HG03571 (cell line): ENCODE data around the gene HEXB.
A peak's percentile ranks its signal among the peaks of the same experiment; 100 is the strongest.

Experiments used
- ATAC-seq: cut with Tn5 transposase; IDR thresholded peaks from one replicate; pipeline ENCODE4 v1.9.1; 2021; ENCODE audit not compliant: unreplicated experiment

Gene HEXB

DNA sequence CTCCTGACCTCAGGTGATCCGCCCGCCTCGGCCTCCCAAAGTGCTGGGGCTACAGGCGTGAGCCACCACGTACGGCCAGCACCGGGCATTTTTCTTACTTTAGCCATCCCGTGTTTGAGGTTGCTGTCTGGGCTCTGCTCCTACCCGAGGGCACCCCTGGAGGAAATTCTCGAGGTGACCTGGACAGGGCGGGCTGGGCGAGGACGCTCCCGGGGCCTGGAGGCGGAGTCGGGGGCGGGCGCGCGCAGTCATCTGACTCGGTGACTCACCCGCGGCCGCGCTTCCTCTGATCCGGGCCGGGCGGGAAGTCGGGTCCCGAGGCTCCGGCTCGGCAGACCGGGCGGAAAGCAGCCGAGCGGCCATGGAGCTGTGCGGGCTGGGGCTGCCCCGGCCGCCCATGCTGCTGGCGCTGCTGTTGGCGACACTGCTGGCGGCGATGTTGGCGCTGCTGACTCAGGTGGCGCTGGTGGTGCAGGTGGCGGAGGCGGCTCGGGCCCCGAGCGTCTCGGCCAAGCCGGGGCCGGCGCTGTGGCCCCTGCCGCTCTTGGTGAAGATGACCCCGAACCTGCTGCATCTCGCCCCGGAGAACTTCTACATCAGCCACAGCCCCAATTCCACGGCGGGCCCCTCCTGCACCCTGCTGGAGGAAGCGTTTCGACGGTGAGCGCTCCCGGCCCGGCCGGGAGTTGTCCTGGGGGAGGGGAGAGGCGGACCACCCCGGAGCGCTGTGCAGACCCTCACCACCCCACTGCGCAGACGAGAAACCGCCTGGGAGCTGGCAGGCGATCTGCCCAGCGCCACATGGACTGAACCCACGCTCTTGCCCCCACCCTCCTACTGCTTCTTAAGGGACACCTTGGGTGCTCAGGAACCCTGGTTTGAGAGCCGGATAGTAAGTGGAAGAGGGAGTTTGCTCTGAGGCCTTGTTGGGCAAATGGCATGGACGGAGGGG is at the start of gene HEXB:
Gene HEXB, plus strand, starts transcription at position 334 of the 952 bp plus-strand sequence. Its CDS starts 28 bp downstream, at position 362.
- peak; percentile 83 for ATAC-seq

DNA sequence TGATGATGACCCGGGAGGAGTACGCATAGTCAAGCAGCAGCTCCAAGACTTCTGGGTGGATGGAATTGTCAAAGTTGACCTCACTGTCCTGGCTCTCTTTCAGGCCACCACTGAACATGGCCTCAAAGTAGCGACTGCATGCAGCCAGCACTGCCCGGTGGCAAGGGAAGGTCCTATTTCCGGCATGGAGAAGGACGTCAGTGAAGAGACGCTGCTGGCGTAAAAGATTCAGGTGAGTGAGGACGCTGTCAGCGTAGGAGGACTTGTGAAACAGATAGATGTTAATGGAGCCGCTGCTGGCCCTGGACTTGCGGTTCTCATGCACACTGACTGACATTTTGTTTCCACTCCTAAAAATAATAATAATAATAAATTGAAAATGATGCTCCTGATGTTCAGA is 48.9 kb upstream of the HEXB start:
- no peak for ATAC-seq

DNA sequence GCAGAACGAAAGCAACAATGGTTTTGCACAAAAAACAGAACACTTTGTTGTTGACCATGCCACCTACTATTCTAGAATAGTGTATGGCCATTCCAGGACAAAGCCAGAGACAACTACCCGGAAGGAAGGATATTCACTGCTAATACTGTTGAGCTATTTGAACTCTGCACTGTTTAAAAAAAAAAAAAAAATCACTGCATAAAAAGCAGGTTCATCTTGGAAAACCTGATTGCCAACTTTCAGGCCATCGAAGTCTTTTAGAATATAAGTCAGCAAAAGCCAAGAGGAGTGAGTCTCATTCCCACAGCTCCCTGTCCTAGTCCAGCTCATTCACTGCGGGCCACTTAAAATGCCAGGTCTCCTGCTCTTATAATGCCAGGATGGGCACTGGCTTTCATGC is 48.5 kb upstream of the HEXB start:
- no peak for ATAC-seq

DNA sequence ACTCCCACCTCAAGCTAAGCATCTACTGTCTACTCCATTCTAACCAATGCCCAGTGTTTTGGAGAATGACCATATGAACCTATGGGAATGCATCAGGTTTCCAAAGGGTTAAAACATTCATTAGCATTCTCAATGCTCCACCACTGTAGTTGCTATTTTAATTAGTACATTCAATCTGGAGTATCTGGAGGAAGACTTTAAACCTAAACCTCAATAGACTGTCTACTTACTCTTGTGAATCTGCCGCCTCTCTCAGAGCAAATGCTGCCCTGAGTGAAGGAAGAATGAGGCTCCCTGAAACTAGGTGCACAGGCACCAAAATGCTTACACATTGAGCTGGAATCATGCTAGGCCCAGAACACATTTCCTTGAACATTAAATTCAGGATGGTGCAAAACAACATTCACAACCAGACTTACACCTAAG is 46.5 kb upstream of the HEXB start:
- no peak for ATAC-seq

DNA sequence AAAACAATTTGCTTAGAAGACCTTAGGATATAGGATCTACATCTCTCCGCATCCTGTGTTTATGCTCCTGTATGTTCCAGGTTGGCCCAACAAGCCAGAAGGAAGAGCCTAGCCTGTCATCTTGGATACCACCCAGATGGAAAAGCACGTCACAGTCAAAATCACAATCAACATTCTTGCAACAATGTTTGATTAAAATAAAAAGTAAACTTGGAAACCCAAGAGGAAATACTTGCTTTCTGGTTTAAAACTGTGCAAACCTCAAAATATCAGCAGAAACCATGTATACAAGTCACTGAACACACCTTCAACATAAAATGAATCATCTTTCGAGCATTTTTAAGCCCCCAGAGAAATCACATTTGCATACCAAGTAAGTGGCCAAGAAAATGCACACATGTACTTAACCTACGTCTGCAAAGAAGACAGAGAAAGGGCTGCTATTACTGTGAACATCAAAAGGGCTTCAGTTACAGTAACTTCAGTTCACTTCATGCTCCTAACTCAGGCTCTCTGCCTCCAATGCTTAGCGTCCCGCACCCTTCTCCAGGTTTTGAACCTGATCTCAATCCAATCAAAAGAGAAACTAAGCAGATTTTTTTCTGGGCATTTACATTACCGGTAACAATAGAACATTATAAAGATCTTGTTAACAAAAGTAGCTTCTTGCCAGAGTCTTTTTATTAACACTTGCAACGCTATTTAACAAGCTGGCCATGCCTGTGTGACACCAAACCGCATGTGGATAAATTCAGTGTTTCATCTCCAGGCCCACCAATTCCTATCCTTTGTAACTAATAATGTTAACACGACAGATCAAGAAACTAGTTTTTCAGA is 45.8 kb upstream of the HEXB start:
- ATAC-seq, result peak; percentile 27

DNA sequence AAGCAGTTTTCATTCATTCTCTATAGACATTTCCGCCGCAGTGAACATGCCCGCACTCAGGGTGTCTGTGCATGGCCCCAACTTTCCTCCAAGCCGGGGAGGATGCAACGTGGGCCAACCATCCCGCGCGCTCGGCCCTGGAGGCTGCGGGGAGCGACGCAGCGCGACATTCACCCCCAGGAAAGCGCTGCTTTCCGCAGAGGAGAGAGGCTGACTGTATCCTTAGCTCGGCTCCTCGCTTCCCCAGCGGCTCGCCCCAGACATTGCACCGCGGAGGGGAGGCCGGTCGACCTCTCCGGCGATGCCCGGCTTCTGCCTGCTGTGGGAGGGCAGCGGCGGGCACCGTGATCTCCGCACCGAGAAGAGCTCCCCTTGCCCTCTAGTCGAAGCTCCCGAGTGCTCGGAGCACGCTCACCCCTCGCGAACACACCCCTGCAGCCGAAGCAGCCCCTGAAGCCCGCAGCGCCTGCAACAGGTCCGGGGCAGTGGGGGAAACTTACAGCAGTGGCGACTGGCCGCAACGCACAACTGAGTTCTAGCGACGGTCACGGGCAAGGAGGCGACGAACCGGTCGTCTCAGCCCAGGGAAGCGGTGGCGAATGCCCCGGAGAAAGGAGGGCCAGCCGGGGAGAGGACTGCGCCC is 45.1 kb upstream of the HEXB start:
- ATAC-seq, result peak; percentile 17

DNA sequence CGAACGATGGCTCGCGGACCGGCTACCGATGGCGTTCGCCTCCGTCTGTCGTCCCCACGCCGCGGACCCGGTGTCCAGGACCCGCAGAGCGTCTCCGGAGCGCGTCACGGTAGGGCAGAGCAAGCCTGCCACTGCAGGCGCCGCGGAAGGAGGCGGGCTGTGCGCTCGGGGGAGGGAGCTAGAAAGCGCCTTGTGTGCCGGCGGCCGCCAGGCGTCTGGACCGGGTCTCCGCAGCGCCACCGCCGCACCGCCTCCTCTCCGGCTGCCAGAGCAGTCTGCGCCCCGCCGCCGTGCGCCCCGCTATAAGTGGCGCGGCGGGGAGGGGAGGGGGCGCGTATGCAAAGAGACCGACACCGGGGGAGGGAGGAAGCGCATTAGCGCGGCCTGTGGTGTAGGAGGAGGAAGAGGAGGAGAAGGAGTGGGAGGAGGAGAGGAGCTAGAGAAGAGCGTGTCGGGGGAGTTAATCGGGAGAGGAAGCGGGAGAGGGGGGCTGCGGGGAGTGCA is 44.5 kb upstream of the HEXB start, which contains the start of gene ENC1:
Gene ENC1, minus strand, starts transcription at position 279 of the 504 bp plus-strand sequence. CDS start 4,243 bp downstream, outside the sequence.
- peak; percentile 64 for ATAC-seq

DNA sequence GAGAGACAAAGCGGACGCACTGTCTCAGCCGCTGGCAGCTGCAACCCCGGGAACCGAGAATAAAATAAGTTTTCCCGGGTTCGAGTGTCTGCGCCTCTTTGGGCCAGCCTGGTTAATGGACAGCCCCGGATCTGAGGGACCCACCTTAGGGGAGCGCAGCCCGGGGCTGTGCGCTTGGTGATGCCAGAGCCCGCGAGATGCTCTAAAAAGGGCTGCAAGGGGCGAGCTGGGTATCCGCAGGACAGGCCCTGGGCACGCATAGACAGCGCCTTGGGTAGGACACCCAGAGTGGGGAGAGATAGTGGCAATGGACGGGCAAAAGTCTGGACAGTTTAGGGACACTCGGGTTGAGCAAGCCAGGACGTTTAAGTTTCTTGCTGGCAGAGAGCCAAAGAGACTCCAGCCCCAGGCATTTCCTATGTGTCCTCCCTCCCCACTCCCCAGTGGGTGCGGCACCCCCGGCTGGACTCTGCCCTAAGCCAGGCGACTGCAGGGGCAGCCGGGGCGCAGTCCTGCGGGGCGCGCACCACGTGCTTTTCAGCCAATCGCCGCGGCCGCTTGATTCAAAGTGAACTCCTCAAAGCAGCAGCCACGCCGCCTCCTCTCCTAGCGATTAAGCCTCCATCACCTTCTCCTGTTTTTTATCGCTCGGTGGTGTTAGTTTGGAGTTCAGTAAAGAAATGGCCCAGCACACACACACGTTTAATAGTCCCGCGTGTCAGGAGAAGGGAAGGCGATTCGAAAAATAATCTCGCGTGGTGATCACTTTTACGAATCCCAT is 43.9 kb upstream of the HEXB start:
- peak; percentile 16 for ATAC-seq

DNA sequence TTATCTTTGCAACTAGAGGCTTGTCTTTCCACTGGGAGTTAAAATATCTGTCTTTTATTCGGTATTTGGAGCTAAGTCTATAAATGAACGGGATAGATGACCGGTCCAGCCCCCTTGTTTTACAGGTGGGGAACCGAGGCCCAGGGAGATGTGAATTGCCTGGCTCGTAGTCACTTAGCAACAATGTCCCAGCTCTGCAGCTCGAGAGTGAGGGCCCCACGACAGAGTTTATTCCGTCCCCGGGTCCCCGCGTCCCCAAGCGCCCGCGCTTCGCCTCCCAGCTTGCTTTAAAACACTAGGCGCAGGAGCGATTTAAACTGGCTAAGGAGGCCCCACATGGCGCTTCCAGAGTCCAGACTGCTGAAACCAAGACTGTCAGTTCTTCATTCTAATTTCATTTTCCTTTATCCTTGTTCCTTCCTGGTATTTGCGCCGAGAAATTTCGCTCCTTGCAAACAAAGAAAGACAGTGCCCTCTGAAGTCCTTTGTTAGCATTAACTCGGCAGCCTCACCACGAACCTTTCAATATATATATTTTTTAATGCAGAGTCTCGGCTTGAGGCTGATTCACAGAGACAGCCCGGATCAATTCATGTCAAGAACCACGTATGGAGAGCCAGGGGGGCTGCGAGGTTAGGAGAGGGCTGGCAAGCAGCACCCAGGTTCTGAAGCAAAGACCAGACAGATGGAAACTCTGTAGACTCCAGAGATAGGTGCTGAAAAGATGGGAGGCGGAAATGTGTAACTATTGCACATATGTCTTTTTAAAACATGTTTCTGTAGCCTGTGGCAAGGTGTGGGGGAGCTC is 43.1 kb upstream of the HEXB start:
- ATAC-seq, result no peak

DNA sequence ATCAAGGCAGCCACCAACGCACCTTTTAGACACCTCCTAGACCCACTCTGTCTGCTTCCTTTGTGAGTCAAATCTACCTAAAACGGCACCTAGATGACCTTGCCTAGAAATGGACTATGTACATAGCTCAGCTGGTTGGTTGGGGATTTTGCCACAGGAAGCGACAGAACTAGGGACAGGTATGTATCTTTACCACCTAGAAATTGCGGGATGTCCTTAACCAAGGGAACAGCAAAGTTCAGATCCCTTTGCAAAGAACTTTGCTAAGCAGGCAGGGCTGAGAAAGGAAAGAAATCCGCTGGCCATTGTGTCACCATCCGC is 42.5 kb upstream of the HEXB start:
- ATAC-seq, result no peak

DNA sequence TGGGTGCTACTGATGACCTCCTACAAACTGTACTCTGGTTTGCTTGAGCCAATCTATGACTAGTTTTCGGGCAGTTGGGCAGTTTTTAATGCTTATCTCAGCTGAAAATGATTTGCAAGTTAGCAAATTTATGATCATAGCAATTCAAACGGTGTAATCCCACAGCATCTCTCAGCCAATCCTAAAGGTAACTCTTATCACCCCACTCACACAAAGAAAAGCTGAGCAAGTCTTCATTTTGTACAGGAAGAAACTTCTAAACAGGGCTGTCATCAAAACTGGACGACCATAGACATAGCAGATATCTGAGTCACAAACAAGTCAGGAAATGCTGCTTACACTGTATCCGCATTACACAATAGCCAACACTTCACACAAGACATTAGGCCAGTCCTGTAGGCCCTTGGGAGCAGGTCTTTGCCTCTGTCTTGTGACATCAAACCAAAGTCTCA is 41.9 kb upstream of the HEXB start:
- ATAC-seq, result no peak

DNA sequence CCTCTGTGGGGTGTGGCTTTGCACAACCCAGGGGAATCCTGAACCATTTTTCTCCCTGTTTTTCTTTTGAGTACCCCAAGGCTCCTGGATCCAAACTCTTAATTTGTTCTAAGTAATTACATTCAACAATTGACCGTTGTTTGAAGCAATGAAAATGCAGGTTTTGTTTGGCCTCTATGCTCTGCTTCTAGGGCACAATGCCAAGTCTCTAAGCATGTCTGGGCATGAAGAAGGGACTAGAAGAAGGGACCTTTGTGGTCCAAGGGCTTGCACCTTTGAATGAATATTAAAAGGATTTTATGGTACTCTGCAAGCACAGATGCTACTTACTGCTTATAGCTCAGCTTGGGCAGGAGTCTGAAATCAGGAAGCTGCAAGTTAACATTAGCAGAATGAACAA is 37.9 kb upstream of the HEXB start:
- ATAC-seq, result no peak

DNA sequence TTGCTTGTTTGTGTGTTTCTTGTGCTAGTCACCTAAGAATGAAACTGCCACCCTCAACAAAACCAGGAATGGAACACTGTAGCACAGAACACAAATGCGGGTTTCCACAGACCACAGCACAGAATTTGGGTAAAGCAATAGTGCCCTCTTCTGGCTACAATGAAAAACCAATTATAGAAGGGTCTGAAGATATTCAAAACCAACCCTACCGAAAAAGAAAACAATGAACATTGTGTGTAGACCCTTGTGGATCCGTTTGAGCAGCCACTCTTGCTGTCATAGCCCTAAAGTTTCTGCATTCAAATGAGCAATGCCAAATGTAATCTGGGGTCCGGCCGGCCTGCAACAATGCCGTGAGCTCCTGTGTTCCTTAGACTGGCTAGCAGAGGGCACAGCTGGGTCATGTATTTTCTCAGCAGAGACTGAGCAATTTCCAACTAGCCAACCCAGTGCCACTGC is 36.2 kb upstream of the HEXB start:
- no peak for ATAC-seq

DNA sequence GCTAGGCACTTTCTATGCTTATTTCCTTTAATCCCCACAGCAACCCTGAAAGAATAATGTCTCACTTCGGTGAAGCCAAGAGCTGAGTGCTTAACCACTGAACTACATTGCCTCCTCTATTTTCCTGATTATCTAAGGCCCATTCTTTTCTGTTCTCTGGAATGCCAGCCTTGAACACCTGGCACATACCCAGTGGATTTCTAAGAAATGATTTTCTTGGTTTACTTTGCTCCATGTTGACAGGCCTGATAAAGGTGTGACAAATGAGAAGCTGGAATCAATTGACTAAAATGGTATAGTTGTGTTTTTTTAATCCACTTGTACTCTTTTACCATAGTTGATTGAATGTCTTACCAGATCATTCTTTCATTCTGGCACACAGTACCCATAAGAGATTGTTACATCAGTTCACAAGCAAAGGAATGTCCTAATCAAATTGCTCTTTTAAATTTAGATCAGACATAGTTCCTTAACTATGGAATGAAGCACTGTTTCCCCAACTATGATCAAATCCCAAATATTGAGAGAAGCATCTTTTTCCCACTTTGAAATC is 35.5 kb upstream of the HEXB start:
- no peak for ATAC-seq

DNA sequence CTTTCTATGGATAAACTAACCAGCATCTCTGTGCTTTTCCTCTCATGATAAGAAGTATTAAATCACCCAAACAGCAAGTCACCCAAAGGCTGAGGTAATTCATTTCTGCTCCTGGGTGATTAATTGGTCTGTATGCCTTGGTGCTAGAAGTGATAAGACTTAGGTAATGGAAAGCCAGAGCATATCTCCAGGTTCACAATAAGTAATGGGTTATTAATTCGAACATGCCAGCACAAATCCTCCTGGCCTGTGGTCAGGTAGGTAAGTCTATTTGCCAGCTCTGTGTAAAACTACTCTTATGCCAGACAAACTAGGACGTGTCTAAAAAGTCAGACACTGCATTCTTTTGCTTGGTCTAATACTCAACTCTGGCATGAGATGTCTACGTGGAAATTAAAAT is 33.3 kb upstream of the HEXB start:
- no peak for ATAC-seq

DNA sequence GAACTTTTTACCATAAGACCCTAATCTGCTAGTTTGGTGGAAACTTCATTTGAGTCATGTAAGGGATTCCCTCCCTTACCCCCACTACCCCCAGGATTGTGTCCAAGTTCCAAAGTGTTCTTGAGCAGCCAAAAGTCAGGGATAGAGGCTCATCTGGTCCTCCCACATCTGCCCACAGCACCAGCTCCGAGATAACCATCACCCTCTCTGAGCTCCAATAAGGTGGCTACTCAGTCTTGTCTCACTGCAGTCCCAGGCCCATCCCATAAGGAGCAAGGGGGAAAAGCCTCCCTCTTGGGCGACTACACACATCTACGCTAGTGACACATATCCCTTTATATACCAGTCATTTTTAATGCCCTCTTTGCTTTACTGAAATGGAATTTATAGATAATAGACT is 32.5 kb upstream of the HEXB start:
- no peak for ATAC-seq

DNA sequence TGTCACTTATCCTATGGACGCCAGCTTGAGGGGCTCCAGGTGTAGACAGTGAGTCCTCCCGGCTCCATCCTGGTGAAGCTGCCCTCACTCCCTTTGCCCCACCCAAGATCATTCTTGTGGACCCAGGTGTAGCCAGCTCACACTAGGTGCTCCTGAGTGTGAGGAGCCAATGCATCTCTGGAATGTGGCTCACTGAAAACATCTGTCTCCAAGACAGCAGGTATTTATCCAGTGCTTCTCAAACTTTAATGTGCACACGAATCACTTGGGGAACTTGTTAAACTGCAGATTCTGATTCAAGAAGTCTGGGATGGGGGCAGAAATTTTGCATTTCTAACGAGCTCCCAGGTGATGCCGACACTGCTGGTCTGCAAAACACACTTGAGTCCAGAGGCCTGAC is 31.0 kb upstream of the HEXB start:
- ATAC-seq, result no peak

DNA sequence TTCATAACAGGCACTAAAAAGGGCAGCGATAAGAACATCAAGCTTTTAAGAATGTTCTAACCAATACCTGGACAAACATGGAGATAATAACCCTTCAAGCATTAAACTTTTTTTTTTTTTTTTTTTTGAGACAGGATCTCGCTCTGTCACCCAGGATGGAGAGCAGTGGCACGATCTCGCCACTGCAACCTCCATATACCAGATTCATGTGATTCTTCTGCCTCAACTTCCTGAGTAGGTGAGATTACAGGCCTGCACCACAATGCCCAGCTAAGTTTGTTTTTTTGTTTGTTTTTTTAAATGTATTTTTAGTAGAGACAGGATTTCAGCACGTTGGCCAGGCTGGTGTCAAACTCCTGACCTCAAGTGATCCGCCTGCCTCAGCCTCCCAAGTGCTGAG is 29.8 kb upstream of the HEXB start:
- no peak for ATAC-seq

DNA sequence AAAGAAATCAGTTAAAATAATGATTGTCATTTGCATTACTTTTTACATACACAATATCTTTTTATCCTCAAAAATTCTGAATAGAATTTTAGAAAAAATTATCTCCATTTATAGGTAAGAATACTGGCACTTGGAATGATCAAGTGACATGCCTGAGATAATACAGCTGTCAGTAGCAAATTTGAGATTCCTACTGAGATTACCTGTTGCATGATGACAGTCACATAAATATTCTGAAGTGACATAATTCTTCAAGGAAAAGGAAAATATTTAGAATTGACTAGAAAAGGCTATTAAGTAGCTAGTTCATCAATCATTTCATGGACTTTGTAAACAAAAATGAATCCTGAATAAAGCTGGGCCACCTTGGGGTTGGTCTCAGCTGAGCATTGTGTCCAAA is 29.3 kb upstream of the HEXB start:
- ATAC-seq, result no peak
